Urothelium cell line (cell line): ENCODE data around the gene PCYOX1L.

Experiments
- DNase-seq: peaks from one replicate; pipeline ENCODE4 v3.0.0; 2011; ENCODE audit warnings: low spot score, mixed read lengths
- FAIRE-seq: peaks from 2 replicates; lab custom pipeline; 2011; peaks lifted over from hg19 to GRCh38; lab: Jason Lieb, UNC

Gene PCYOX1L

DNA sequence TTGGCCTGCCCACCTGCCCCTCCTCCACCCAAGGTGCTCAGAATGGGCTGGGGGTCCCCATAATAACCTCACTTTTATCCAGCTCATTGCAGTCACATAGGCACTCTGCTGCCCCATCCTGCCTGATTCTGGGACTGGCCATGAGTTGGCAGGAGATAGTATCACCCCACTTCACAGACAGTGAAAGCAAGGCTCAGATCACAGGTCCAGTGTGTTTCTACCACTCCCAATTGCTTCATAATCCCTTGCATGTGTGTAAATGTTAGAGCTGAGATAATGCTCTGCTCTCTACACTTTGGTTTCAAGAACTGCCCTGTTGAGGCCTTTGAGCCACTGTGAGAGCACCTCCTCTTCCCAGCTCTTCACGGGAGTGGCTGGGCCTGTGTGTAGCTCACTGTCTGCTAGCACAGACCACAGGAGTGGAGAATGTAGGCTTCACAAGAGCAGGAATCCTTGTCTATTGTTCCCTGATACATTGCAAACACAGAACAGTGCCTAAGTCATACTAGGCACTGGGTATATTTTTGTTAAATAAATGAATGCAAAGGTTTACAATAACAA lies 8.4 kb downstream of the PCYOX1L start:
- no peak for FAIRE-seq

GRCh38 chr5:149367249-149367971 lies 9.6 kb downstream of the PCYOX1L start:
- no peak for FAIRE-seq
- peak; percentile 86 for DNase-seq

More for the DNA sequence above, 8.4 kb downstream of the PCYOX1L start:
- no peak for DNase-seq

DNA sequence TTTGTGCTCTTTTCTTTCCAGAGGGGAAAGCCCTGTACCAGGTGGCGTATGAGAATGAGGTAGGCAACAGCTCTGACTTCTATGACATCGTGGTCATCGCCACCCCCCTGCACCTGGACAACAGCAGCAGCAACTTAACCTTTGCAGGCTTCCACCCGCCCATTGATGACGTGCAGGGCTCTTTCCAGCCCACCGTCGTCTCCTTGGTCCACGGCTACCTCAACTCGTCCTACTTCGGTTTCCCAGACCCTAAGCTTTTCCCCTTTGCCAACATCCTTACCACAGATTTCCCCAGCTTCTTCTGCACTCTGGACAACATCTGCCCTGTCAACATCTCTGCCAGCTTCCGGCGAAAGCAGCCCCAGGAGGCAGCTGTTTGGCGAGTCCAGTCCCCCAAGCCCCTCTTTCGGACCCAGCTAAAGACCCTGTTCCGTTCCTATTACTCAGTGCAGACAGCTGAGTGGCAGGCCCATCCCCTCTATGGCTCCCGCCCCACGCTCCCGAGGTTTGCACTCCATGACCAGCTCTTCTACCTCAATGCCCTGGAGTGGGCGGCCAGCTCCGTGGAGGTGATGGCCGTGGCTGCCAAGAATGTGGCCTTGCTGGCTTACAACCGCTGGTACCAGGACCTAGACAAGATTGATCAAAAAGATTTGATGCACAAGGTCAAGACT lies 10.3 kb downstream of the PCYOX1L start:
- FAIRE-seq (no peak), DNase-seq (no peak)

GRCh38 chr5:149370878-149371277 lies 13.0 kb downstream of the PCYOX1L start:
- FAIRE-seq (no peak), DNase-seq (no peak)

DNA sequence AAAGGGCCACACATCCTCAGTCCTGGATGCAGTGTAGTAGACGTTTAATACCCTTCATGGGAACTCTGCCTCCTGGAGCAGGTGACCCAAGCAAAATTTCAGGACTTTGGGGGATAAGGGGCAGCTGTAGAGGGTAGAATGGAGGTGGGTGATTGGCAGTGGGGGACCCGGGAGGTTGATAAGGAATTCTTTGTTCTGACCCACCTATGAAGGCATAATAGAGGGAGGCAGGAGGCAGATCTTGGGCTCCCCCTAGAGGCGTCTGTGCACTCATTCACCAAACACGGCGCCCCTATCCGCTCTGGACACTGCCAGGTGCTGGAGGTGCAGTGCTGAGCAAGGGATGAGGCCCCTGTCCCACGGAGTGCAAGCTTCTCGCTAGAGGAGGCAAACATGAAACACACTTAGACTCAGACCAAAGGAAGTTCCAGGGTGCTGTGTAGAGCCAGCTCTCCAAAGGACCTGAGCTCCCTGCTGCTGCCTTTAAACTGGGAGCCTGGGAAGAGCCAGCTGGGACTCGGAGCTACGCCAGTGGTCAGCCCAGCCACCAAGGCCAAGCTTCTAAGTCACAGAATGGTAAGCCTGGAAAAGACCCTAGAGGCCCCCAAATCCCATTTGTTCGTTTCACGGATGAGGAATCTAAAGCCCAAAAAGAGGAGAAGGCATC lies 13.6 kb downstream of the PCYOX1L start:
- FAIRE-seq, result no peak

DNA sequence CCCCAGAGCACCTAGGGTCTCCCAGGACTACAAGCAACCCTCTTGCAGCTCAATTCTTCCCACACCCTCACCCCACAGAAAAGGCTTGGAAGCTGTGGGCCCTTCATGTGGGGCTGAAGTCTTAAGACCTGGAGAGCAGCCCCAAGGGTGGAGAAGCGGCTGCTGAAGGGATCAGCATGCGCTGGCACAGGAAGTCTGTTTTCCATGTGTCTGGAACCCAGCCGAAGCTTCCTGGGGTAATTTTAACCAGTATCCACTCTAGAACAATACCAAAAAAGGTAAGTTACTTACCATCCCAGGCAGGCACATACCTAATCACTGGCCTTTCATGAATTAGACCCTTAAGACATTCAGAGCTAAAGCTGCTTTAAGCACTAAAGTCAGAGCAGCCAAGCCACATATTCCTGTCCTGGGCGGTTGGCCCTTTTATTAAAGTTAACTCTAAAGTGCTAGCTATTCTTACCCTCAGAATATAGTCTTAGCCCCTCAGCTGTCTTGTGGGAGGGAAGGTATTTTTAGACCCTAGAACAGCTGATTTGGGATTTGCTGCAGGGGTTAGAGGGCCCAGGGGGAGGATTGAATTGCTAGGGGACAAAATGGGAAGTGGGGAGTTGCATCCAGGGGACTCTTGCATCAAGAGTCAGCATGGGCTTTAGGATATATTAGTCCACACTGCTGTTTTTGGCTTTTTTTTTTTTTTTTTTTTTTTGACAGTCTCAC lies 14.4 kb downstream of the PCYOX1L start:
- no peak for DNase-seq
- FAIRE-seq, result no peak

More for the DNA sequence above, 13.6 kb downstream of the PCYOX1L start:
- peak; percentile 73 for DNase-seq

GRCh38 chr5:149372932-149373331 lies 15.1 kb downstream of the PCYOX1L start:
- DNase-seq (no peak), FAIRE-seq (no peak)

DNA sequence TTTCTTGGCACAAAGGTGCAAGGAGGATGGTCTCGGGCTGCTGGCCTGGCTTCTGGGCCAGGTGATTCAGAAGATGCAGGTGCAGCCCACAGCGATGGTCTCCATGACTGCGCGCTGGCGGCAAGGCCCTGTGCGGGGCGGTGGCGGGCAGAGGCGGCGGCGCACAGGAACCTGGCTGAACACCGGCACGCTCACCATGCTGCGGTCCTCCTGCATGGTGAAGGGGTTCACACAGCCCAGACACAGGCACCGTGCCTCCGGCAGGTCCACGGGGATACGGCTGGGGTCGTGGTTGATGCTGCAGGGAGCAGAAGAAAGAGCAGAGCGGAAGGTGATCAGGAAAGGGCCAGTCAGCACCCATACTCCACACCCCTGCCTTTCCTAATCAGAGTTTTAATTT lies 16.5 kb downstream of the PCYOX1L start:
- DNase-seq (no peak), FAIRE-seq (no peak)

DNA sequence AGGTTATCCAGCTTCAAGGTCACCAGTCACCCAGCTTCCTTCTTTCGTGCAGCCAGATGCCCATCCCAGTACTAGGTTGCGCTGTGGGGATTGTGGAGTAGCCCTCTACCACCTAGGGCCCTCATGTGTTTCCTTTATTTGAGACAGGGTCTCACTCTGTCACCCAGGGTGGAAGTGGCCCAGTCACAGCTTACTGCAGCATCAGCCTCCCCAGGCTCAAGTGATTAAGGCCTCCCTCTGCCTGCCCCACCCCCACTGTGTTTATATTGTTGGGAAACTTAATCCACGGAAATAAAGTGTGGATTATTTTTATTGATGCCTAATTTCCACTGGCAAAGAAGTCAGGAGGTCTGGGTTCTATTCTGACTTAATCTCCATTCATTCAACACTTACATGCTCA lies 17.0 kb downstream of the PCYOX1L start:
- no peak for FAIRE-seq
- no peak for DNase-seq

GRCh38 chr5:149375434-149375833 lies 17.6 kb downstream of the PCYOX1L start:
- FAIRE-seq, result no peak

GRCh38 chr5:149376104-149376503 lies 18.3 kb downstream of the PCYOX1L start:
- FAIRE-seq, result no peak
- DNase-seq, result no peak

More at GRCh38 chr5:149375434-149375833, 17.6 kb downstream of the PCYOX1L start:
- DNase-seq, result no peak

- DNase-seq, result no peak
- FAIRE-seq, result no peak
These were observed 19.0 kb downstream of the PCYOX1L start for GRCh38 chr5:149376711-149377447.

- FAIRE-seq (no peak), DNase-seq (no peak)
These were observed 20.5 kb downstream of the PCYOX1L start for GRCh38 chr5:149378241-149378820.

DNA sequence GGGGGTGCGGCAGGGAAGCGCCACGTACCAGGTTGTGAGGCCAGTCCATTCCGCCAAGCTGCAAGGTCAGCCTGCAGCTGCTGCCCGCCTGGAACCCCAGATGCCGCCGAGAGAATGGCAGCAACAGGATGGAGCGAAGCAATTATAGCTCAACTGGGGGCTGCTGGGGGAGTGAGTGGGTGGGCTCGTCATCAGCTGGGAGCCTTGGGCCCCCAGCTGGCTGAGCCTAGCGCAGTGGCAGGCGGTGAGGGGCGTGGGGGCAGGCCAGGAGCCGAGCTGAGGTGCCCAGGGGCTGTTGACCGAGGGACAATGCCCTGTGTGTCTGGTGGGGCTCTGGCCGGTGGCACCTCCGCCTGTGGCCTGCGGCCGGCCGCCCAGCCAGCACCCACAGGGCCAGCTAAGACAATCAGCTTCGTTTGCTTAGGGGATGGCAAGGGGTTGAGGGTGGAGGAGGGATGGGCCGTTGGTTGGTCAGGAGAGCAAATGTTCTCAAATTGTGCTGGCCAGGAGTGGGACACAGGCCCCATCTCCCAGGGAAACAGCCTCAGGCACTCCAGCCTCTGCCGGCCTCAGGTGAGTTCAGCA lies 21.4 kb downstream of the PCYOX1L start, which contains the start of gene IL17B:
TSS of gene IL17B (minus strand) at position 116 of the 585 bp plus-strand sequence. CDS start at position 49, 67 bp downstream.
- DNase-seq, result no peak
- FAIRE-seq, result no peak

DNA sequence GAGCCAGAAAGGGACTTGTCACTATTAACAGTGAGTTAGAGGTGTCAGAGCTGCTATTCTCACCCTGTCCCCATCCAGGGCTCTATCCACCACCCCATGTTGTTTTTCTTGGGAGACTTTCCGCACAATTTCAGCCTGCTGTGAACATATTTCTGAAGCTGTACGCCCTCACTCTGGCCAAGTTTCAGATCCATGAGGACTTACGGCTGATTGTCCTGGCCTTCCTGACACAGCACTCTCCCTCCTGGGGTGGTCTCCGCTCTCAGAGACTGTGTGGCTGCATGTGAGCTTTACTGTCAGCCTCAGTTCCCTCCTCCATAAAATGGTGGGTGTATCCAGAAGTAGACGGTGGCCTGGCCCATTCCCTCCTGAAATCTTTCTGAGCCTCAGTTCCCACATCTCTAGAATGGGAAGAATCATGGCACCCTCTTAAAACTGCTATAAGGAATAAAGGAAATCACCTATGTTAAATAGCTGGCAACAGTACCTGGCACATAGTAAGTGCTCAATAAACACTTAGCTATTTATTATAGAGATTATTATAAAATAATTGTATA lies 22.1 kb downstream of the PCYOX1L start:
- DNase-seq, result no peak

DNA sequence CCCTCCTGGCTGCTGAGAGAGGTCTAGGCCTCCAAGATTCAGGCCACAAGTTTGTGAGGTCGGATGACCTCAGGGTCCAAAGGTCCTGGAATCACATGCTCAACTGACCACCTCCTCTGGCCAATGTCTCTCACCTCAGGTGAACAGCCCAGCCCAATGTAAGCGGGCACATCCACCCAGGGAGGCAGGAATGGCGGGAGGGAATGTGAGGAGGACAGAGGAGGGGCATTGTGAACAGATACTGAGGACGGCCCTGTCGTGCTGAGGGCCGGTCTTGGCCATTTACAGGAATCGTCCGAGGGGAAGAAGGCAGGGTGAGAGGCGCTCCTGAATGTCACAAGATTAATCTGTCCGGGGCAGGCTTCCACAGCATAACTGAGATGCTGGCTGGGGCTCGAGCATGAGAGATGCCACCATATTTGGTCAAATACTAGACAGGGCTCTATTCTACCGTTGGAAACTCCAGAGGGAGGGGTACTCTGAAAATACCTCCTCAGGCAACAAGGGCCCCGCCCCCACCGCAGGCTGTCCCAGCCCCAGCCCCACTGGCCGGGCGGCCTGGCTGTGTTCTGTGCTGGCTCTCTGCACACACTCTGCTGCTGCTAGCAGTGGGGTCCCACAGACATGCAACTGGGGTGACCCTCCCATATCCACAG lies 22.7 kb downstream of the PCYOX1L start:
- DNase-seq (no peak), FAIRE-seq (no peak)

More for the DNA sequence above, 22.1 kb downstream of the PCYOX1L start:
- FAIRE-seq, result no peak

GRCh38 chr5:149381261-149381985 lies 23.6 kb downstream of the PCYOX1L start:
- DNase-seq (no peak), FAIRE-seq (no peak)

GRCh38 chr5:149381986-149382338 lies 24.1 kb downstream of the PCYOX1L start:
- FAIRE-seq (peak; percentile 13), DNase-seq (peak; percentile 84)
